ENCODE results near the gene CYTH2. TPM values are rescaled to one million over a fixed set of nuclear protein-coding genes. Genes with fewer than 3 reads are reported as not detected.

Gene CYTH2
- polyA plus RNA-seq = 31.8 TPM

GRCh38 chr19:48469289-48469881 lies at the start of gene CYTH2:
TSS of gene CYTH2 (plus strand) at chr19:48469369. CDS start at chr19:48469508, 139 bp downstream.
- Mint-ChIP-seq H3K27ac (peak within 1 kb of the TSS; percentile 84 to 98 (median 90)), H3K4me3 (peak within 1 kb of the TSS; percentile 89 to 95 (median 94)), H3K9me3 (no peaks in the 10 kb centered on the region), H3K27me3 (no peaks in the 10 kb centered on the region), H3K36me3 (peaks cover 4% of the 10 kb centered on the region), H3K4me1 (peaks cover 2 to 11% (median 4%) of the 10 kb centered on the region in 3 donors)

GRCh38 chr19:48421548-48421947 lies 47.6 kb upstream of the CYTH2 start:
- Mint-ChIP-seq H3K4me1 (peaks cover 6 to 18% (median 12%) of the 10 kb centered on the region in 3 donors), H3K27me3 (peaks cover 2% of the 10 kb centered on the region), H3K27ac (no peak overlapping the region), H3K4me3 (no peak overlapping the region), H3K36me3 (no peaks in the 10 kb centered on the region), H3K9me3 (peaks cover 0 to 1% (median 0%) of the 10 kb centered on the region in 3 donors)

DNA sequence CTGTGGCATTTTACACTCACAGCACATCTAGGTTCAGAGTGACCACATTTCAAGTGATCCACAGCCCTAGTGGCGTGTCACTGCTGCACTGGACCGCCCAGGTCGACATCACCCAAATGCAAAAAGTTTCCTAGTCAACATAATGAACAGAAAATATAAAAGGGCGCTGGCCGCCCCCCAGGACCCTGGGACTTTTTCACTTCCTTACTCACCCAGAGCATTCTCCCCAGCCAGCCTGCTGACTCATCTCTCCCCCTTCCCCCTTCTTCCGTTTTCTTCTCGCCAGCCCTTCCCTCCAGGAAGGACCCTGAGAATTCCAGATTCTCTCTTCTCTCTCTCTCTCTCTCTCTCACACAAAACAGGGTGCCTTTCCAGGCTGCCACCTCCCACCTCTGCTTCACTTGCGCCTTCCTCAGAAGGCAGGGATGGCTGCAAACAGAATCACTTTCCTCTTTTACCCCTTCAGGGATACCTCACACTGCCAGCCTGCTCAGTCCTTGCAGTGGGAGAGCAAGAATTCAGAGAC lies 44.4 kb upstream of the CYTH2 start:
- H3K4me1 Mint-ChIP-seq = peaks cover 0 to 7% (median 6%) of the 10 kb centered on the region in 3 donors
- H3K9me3 Mint-ChIP-seq = peaks cover 0 to 1% (median 0%) of the 10 kb centered on the region in 3 donors
- no peaks in the 10 kb centered on the region for H3K27me3 Mint-ChIP-seq
- H3K36me3 Mint-ChIP-seq = no peaks in the 10 kb centered on the region
- no peak overlapping the region for H3K27ac Mint-ChIP-seq
- peak overlapping the region in 1 of 4 donors; percentile 56 for H3K4me3 Mint-ChIP-seq

DNA sequence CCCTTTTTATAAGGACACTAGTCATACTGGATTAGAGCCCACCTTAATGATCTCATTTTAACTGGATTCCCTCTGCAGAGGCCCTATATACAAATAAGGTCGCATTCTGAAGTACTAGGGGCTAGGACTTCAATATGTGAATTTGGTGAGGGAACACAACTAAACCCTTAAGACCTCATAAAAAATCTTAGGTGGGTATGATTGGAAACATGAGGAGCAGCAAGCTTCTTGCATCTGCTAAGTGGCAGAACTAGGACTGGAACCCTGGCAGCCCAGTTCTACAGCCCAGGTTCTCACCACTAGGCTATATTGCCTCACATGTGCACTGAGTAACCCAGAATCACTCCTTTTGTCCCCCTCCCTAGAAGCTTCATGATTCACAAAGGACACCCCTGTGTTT lies 40.5 kb upstream of the CYTH2 start:
- peaks cover 0 to 4% (median 3%) of the 10 kb centered on the region in 3 donors for H3K4me1 Mint-ChIP-seq
- no peak overlapping the region for H3K4me3 Mint-ChIP-seq
- no peaks in the 10 kb centered on the region for H3K27me3 Mint-ChIP-seq
- no peaks in the 10 kb centered on the region for H3K36me3 Mint-ChIP-seq
- H3K9me3 Mint-ChIP-seq = peaks cover 0 to 1% (median 0%) of the 10 kb centered on the region in 3 donors
- no peak overlapping the region for H3K27ac Mint-ChIP-seq

- H3K36me3 Mint-ChIP-seq = no peaks in the 10 kb centered on the region
- H3K27me3 Mint-ChIP-seq = peaks cover 19% of the 10 kb centered on the region
- no peaks in the 10 kb centered on the region for H3K4me1 Mint-ChIP-seq
- H3K4me3 Mint-ChIP-seq = no peak overlapping the region
- H3K27ac Mint-ChIP-seq = no peak overlapping the region
- H3K9me3 Mint-ChIP-seq = no peaks in the 10 kb centered on the region
Measured at GRCh38 chr19:48433337-48433736, 35.8 kb upstream of the CYTH2 start.

GRCh38 chr19:48436586-48436985 lies 32.6 kb upstream of the CYTH2 start:
- H3K27me3 Mint-ChIP-seq = peaks cover 22% of the 10 kb centered on the region
- H3K4me1 Mint-ChIP-seq = no peaks in the 10 kb centered on the region
- H3K36me3 Mint-ChIP-seq = no peaks in the 10 kb centered on the region
- no peaks in the 10 kb centered on the region for H3K9me3 Mint-ChIP-seq
- no peak overlapping the region for H3K27ac Mint-ChIP-seq
- H3K4me3 Mint-ChIP-seq = no peak overlapping the region

- H3K27me3 Mint-ChIP-seq = peaks cover 22% of the 10 kb centered on the region
- H3K36me3 Mint-ChIP-seq = no peaks in the 10 kb centered on the region
- H3K4me1 Mint-ChIP-seq = peaks cover 12 to 17% (median 14%) of the 10 kb centered on the region in 3 donors
- H3K4me3 Mint-ChIP-seq = peak overlapping the region; percentile 44 to 65 (median 54)
- H3K9me3 Mint-ChIP-seq = no peaks in the 10 kb centered on the region
- H3K27ac Mint-ChIP-seq = peak overlapping the region; percentile 54 to 77 (median 67)
Measured at GRCh38 chr19:48441360-48442050, 27.7 kb upstream of the CYTH2 start.

DNA sequence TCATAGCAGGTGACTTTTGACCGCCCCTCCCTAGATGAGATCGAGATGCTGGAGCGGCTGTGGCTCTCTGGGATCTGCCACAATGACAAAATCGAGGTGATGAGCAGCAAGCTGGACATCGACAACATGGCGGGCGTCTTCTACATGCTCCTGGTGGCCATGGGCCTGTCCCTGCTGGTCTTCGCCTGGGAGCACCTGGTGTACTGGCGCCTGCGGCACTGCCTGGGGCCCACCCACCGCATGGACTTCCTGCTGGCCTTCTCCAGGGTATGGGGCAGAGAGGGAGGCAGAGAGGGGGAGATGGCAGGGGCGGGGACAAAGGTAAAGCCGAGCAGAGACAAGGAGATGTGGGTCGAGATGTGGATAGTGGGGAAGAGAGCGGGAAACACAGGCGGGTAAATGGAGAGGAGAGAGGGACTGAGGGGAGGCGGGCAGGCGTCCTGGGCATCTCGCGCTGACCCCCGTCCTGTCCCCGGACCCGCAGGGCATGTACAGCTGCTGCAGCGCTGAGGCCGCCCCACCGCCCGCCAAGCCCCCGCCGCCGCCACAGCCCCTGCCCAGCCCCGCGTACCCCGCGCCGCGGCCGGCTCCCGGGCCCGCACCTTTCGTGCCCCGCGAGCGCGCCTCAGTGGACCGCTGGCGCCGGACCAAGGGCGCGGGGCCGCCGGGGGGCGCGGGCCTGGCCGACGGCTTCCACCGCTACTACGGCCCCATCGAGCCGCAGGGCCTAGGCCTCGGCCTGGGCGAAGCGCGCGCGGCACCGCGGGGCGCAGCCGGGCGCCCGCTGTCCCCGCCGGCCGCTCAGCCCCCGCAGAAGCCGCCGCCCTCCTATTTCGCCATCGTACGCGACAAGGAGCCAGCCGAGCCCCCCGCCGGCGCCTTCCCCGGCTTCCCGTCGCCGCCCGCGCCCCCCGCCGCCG lies 26.8 kb upstream of the CYTH2 start:
- peaks cover 17% of the 10 kb centered on the region for H3K27me3 Mint-ChIP-seq

DNA sequence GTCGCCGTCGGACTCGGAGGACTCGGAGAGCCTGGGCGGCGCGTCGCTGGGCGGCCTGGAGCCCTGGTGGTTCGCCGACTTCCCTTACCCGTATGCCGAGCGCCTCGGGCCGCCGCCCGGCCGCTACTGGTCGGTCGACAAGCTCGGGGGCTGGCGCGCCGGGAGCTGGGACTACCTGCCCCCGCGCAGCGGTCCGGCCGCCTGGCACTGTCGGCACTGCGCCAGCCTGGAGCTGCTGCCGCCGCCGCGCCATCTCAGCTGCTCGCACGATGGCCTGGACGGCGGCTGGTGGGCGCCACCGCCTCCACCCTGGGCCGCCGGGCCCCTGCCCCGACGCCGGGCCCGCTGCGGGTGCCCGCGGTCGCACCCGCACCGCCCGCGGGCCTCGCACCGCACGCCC lies 25.9 kb upstream of the CYTH2 start:
- Mint-ChIP-seq H3K27ac (no peak overlapping the region), H3K9me3 (no peaks in the 10 kb centered on the region), H3K27me3 (peaks cover 12% of the 10 kb centered on the region), H3K36me3 (no peaks in the 10 kb centered on the region), H3K4me3 (no peak overlapping the region), H3K4me1 (peaks cover 16 to 18% (median 17%) of the 10 kb centered on the region in 3 donors)

More for the DNA sequence above, 26.8 kb upstream of the CYTH2 start:
- H3K4me1 Mint-ChIP-seq = peaks cover 14 to 17% (median 14%) of the 10 kb centered on the region in 3 donors
- no peaks in the 10 kb centered on the region for H3K36me3 Mint-ChIP-seq
- H3K9me3 Mint-ChIP-seq = no peaks in the 10 kb centered on the region
- peak overlapping the region in 3 of 4 donors; percentile 27 to 46 (median 46) for H3K4me3 Mint-ChIP-seq
- peak overlapping the region in 2 of 3 donors; percentile 54 to 77 for H3K27ac Mint-ChIP-seq

DNA sequence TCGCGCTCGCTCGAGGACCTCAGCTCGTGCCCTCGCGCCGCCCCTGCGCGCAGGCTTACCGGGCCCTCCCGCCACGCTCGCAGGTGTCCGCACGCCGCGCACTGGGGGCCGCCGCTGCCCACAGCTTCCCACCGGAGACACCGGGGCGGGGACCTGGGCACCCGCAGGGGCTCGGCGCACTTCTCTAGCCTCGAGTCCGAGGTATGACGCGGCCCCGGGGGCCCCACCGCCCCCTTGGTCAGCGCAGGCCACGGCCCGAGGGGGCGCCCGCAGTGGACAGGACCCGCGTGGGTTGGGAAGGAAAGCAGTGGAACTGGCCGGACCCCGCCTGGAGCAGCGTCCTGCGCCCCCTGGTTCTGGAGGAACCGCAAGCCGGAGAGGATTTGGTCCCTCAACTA lies 25.4 kb upstream of the CYTH2 start:
- peaks cover 12% of the 10 kb centered on the region for H3K27me3 Mint-ChIP-seq

DNA sequence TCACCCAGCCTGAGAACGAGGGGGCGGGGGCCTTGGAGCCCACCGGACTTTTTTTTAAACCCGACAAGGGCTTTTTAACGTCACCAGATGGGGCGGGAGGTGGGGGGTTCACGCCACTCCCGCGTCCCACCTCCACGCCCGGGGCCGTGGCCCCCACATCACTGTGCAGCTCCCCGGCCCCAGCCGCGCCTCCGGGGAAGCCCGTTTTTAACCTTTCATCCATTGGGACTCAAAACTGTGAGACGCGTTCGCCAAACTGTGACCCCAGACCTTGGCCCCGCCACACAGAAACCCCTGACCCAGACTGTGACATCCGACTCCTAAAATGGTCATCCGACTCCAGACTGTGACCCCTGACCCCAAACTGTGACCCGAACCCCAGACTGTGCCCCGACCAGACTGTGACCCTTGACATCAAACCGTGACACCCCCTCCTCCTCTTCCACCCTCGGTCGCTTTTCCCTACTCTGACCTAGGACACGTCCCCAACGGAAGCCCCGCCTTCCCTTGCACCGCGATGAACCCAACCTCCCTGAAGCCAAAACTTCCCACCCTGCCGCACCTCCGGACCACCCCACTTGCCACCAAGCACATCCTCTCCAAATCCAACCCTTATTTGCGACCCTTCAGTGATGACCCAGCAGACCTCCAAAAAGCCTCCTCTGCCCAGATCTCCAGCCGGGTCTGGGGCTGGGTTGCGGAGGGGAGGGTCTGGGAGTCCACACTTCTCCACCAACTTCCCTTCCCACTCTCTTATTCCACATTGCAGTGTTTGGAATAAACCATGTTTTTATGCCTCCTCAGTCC lies 24.8 kb upstream of the CYTH2 start:
- H3K4me3 Mint-ChIP-seq = peak overlapping the region; percentile 94 to 100 (median 98)
- no peaks in the 10 kb centered on the region for H3K9me3 Mint-ChIP-seq
- H3K27ac Mint-ChIP-seq = peak overlapping the region; percentile 78 to 100 (median 98)
- no peaks in the 10 kb centered on the region for H3K36me3 Mint-ChIP-seq
- peaks cover 12% of the 10 kb centered on the region for H3K27me3 Mint-ChIP-seq
- peaks cover 17 to 24% (median 22%) of the 10 kb centered on the region in 3 donors for H3K4me1 Mint-ChIP-seq

More for the DNA sequence above, 25.4 kb upstream of the CYTH2 start:
- H3K4me3 Mint-ChIP-seq = peak overlapping the region in 1 of 4 donors; percentile 97
- H3K9me3 Mint-ChIP-seq = no peaks in the 10 kb centered on the region
- no peak overlapping the region for H3K27ac Mint-ChIP-seq
- H3K36me3 Mint-ChIP-seq = no peaks in the 10 kb centered on the region
- H3K4me1 Mint-ChIP-seq = peaks cover 17 to 22% (median 20%) of the 10 kb centered on the region in 3 donors

DNA sequence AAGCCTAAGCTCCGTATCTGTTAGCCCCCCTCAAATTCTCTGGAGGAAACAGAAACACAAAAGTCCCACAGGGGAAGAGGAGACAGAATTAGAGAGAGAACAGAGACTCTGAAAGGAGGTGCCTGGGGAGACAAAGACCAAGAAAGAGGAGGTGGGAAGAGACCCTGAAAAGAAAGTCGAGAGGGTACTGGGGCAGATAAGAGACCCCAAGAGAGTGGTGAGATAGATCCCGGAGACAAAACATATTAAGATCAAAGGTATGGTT lies 24.3 kb upstream of the CYTH2 start:
- Mint-ChIP-seq H3K4me1 (peaks cover 17 to 24% (median 22%) of the 10 kb centered on the region in 3 donors), H3K36me3 (no peaks in the 10 kb centered on the region), H3K27ac (peak overlapping the region; percentile 78 to 100 (median 98)), H3K27me3 (peaks cover 12% of the 10 kb centered on the region), H3K4me3 (peak overlapping the region; percentile 94 to 100 (median 98)), H3K9me3 (no peaks in the 10 kb centered on the region)

GRCh38 chr19:48445256-48445605 lies 23.9 kb upstream of the CYTH2 start:
- Mint-ChIP-seq H3K27ac (peak overlapping the region; percentile 78 to 100 (median 98)), H3K9me3 (no peaks in the 10 kb centered on the region), H3K4me1 (peaks cover 17 to 24% (median 22%) of the 10 kb centered on the region in 3 donors), H3K4me3 (peak overlapping the region; percentile 94 to 100 (median 98)), H3K36me3 (no peaks in the 10 kb centered on the region), H3K27me3 (peaks cover 12% of the 10 kb centered on the region)
